Measurements from ENCODE around the gene SLCO1C1. TPM values are rescaled to one million over a fixed set of nuclear protein-coding genes. Genes with fewer than 3 reads are reported as not detected.

SLCO1C1 gene, protein sequence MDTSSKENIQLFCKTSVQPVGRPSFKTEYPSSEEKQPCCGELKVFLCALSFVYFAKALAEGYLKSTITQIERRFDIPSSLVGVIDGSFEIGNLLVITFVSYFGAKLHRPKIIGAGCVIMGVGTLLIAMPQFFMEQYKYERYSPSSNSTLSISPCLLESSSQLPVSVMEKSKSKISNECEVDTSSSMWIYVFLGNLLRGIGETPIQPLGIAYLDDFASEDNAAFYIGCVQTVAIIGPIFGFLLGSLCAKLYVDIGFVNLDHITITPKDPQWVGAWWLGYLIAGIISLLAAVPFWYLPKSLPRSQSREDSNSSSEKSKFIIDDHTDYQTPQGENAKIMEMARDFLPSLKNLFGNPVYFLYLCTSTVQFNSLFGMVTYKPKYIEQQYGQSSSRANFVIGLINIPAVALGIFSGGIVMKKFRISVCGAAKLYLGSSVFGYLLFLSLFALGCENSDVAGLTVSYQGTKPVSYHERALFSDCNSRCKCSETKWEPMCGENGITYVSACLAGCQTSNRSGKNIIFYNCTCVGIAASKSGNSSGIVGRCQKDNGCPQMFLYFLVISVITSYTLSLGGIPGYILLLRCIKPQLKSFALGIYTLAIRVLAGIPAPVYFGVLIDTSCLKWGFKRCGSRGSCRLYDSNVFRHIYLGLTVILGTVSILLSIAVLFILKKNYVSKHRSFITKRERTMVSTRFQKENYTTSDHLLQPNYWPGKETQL
- total RNA-seq, result under 1 TPM; 0.35 to 0.37 TPM

DNA sequence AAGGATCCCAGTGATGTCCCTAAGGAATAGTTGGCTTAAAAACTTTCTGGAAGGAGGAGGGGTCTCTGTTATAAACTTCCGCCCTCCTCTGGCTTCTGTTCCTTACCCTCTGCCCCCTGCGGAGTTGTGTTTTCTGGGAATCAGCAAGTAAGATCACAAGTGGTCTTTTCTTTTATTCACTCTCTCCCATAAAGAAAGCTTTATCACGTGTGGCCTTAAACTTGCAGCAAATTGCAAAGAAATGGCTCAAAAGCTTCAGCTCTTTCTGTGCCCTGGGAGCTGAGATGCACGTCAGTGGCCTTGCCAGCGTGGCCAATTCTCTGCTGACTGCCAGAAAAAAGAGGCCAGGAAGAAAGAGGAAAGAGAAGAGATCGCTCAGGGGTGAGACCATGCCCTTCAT lies at the start of gene SLCO1C1:
Gene SLCO1C1, plus strand, starts transcription at position 101 of the 400 bp plus-strand sequence. CDS start 4,245 bp downstream, outside the sequence.
- H3K27ac ChIP-seq, result no peak within 1 kb of the TSS
- H3K9me3 ChIP-seq, result no peaks in the 10 kb centered on the region
- H3K4me1 ChIP-seq, result no peaks in the 10 kb centered on the region
- DNase-seq, result no peak
- H3K4me3 ChIP-seq, result no peak within 1 kb of the TSS
- no peaks in the 10 kb centered on the region for H3K27me3 ChIP-seq
- intact Hi-C loops (cut with DNase I), result no loop called here
- H3K36me3 ChIP-seq, result no peaks in the 10 kb centered on the region
- TF ChIP-seq, protein P1, sequence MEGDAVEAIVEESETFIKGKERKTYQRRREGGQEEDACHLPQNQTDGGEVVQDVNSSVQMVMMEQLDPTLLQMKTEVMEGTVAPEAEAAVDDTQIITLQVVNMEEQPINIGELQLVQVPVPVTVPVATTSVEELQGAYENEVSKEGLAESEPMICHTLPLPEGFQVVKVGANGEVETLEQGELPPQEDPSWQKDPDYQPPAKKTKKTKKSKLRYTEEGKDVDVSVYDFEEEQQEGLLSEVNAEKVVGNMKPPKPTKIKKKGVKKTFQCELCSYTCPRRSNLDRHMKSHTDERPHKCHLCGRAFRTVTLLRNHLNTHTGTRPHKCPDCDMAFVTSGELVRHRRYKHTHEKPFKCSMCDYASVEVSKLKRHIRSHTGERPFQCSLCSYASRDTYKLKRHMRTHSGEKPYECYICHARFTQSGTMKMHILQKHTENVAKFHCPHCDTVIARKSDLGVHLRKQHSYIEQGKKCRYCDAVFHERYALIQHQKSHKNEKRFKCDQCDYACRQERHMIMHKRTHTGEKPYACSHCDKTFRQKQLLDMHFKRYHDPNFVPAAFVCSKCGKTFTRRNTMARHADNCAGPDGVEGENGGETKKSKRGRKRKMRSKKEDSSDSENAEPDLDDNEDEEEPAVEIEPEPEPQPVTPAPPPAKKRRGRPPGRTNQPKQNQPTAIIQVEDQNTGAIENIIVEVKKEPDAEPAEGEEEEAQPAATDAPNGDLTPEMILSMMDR (IDR thresholded peaks at IDR 0.05), result no peak
- no peak within 1 kb of the TSS for H3K9ac ChIP-seq (ENCODE audit: low read depth in 2 of 2, low read length in 2 of 2)

DNA sequence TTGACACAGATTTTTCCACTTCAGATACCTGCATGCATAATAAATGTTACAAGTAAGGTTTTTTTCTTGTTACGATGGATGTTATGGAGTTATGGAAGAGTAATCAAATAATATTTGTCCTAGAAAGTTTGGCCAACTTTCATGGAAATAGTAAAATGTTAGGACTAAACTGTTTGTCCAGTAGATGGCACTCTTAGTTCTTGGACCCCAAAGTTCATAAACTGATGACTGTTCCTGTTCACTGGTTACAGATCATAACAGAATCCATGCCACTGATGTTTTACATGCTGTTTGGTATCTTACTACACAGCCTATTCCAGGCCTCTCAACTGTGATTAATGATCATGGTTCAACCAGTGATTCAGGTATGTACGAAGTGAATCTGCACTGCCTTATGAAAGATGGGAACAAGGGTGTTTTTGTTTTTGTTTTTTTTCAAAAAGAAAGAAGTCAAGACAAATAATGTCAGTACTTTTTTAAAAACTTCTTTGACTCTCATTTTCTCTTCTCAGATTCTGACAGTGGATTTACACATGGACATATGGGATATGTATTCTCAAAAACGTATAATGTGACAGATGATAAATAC lies 48.8 kb upstream of the SLCO1C1 start:
- no peaks in the 10 kb centered on the region for H3K9me3 ChIP-seq
- H3K27me3 ChIP-seq, result no peaks in the 10 kb centered on the region
- no peak overlapping the region for H3K9ac ChIP-seq (ENCODE audit: low read depth in 2 of 2, low read length in 2 of 2)
- no peak overlapping the region for H3K4me3 ChIP-seq
- no peak for DNase-seq
- no peaks in the 10 kb centered on the region for H3K36me3 ChIP-seq
- intact Hi-C loops (cut with DNase I), result loop anchor here (2.0 kb wide), 1 partner anchor 152 kb away; no protein-coding TSS in a partner anchor
- H3K4me1 ChIP-seq, result no peaks in the 10 kb centered on the region
- TF ChIP-seq, protein P1 (IDR thresholded peaks at IDR 0.05), result peak; percentile 26
- no peak overlapping the region for H3K27ac ChIP-seq

DNA sequence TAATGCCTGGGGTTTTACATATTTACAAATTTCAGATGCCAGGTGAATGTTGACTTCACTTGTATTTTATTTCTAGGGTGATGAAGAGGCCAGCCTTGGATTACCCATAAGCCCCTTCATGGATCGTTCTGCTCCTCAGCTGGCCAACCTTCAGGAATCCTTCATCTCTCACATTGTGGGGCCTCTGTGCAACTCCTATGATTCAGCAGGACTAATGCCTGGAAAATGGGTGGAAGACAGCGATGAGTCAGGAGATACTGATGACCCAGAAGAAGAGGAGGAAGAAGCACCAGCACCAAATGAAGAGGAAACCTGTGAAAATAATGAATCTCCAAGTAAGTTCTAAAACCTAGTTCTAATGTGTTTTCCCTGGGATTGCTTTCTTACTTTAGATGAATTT lies 41.3 kb upstream of the SLCO1C1 start:
- H3K27me3 ChIP-seq, result no peaks in the 10 kb centered on the region
- TF ChIP-seq, protein P1 (IDR thresholded peaks at IDR 0.05), result no peak
- H3K4me1 ChIP-seq, result no peaks in the 10 kb centered on the region
- H3K9ac ChIP-seq (ENCODE audit: low read depth in 2 of 2, low read length in 2 of 2), result no peak overlapping the region
- H3K27ac ChIP-seq, result no peak overlapping the region
- H3K9me3 ChIP-seq, result no peaks in the 10 kb centered on the region
- intact Hi-C loops (cut with DNase I), result loop anchor here (10.0 kb wide), 1 partner anchor 51 kb away; no protein-coding TSS in a partner anchor
- DNase-seq, result no peak
- H3K4me3 ChIP-seq, result no peak overlapping the region
- no peaks in the 10 kb centered on the region for H3K36me3 ChIP-seq

DNA sequence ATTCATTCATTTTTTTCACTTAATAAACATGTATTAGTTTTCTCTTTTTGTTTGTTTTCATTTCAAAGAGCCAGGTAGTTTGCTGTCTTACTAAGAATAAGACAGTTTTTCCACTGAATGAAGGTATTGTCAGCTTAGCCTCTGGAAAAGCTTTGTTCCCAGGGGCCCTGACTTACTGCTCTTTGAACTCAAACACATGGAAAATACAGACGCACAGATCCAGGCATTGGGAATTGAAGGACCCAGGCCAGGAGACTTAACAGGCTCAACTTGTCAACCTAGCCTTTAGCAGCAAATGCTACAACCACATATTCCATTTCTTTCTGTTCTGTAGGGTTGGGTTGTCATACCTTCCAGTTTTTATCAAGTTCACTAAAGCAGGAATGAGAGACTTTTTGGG lies 38.5 kb upstream of the SLCO1C1 start:
- Histone ChIP-seq H3K9me3 (no peaks in the 10 kb centered on the region), H3K9ac (ENCODE audit: low read depth in 2 of 2, low read length in 2 of 2) (no peak overlapping the region), H3K27ac (no peak overlapping the region), H3K4me1 (no peaks in the 10 kb centered on the region), H3K36me3 (no peaks in the 10 kb centered on the region), H3K4me3 (no peak overlapping the region), H3K27me3 (no peaks in the 10 kb centered on the region)
- TF ChIP-seq, protein P1 (IDR thresholded peaks at IDR 0.05), result no peak
- DNase-seq, result no peak
- intact Hi-C loops (cut with DNase I), result loop anchor here (10.0 kb wide), 1 partner anchor 48 kb away; no protein-coding TSS in a partner anchor

DNA sequence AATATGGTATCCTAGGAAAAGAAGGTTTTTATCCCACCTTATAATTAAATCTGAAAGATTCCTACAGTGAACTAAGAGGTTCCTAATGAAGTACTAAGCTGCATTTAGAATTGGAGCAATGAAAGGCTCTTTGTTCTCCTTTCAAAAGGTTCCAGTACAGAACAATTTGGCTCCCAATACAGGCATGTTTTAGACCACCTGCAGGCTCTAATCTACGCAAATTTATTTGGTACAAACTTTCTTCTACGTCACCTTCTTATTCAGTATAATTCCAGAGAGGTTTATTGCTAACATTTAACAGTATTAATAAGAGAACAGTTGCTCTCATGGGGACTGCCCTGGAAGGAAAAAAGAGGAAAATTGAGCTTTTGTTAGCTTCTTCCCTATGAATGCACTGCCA lies 37.6 kb upstream of the SLCO1C1 start:
- H3K9ac ChIP-seq (ENCODE audit: low read depth in 2 of 2, low read length in 2 of 2), result no peak overlapping the region
- no peaks in the 10 kb centered on the region for H3K4me1 ChIP-seq
- H3K27me3 ChIP-seq, result no peaks in the 10 kb centered on the region
- TF ChIP-seq, protein P1 (IDR thresholded peaks at IDR 0.05), result no peak
- intact Hi-C loops (cut with DNase I), result loop anchor here (10.0 kb wide), 1 partner anchor 47 kb away; no protein-coding TSS in a partner anchor
- no peaks in the 10 kb centered on the region for H3K36me3 ChIP-seq
- H3K4me3 ChIP-seq, result no peak overlapping the region
- no peak overlapping the region for H3K27ac ChIP-seq
- no peaks in the 10 kb centered on the region for H3K9me3 ChIP-seq
- DNase-seq, result no peak

All from colonic mucosa (tissue), 4 donors.